GM10266 (cell line): ENCODE data around the gene ATP6V0A4.

Experiments used
- DNase-seq: peaks from one replicate; pipeline ENCODE4 v3.0.0; 2012; ENCODE audit errors: extremely low spot score
- TF ChIP-seq, protein P1 (sequence below): IDR thresholded peaks from 2 replicates; pipeline ENCODE4 v1.5.1; 2012; ENCODE audit warnings: mild to moderate bottlenecking, low read depth; ENCODE audit not compliant: control insufficient read depth, insufficient read depth; ENCODE audit errors: missing control alignments

Gene ATP6V0A4

DNA sequence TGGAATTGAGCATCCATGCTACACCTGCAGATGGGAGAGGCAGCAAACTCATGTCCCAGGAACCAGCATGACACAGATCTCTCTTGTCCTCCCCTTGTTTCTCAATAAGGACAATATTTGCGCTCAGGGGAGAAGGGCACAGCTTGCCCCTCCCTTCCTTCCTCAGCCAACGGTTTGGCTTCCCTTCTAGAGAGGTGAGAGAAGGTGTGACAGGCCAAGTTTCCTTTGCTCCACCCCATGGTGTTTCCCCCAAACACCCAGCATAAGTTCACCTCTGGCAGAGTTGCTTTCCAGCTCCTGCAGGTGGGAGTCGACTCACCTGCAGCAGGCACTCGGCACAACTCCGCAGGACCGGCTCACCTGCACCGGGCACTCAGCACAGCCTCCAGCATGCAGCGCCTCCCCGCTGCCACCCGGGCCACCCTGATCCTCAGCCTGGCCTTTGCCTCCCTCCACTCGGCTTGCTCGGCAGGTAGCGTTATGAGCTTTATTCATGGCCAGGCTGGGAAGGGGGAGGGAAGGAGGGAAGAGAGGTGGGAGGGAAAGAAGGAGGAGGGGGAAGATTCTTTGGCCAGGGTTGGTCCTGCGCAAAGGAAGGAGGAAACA is at the start of gene ATP6V0A4, which contains the start of gene TMEM213:
Gene ATP6V0A4 (minus strand): TSS at position 482 of the 606 bp plus-strand sequence. CDS start 26,949 bp downstream, outside the sequence.
Gene TMEM213 (plus strand): TSS at position 280 of the 606 bp plus-strand sequence. CDS start 111 bp downstream, at position 391.
- TF ChIP-seq, protein P1, sequence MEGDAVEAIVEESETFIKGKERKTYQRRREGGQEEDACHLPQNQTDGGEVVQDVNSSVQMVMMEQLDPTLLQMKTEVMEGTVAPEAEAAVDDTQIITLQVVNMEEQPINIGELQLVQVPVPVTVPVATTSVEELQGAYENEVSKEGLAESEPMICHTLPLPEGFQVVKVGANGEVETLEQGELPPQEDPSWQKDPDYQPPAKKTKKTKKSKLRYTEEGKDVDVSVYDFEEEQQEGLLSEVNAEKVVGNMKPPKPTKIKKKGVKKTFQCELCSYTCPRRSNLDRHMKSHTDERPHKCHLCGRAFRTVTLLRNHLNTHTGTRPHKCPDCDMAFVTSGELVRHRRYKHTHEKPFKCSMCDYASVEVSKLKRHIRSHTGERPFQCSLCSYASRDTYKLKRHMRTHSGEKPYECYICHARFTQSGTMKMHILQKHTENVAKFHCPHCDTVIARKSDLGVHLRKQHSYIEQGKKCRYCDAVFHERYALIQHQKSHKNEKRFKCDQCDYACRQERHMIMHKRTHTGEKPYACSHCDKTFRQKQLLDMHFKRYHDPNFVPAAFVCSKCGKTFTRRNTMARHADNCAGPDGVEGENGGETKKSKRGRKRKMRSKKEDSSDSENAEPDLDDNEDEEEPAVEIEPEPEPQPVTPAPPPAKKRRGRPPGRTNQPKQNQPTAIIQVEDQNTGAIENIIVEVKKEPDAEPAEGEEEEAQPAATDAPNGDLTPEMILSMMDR, result no peak
- no peak for DNase-seq

DNA sequence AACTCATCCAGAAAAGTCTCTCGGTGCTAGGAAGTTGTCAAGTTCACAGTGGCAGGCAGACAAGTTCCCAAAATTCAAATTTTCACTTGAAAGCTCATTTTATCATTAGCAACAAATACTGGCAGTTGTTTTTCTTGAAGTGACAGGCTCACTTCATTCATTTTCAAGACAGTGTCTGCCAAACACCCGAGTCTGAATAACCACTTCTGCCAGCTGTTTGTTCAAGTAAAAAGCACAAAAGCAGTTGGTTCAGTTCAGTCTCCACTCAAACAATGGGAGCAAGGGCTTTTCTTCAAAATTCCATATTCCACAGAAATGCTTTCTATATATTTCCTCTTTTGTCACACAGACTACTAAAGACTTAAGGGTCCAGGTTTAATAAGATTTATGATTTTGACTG is 47.7 kb upstream of the ATP6V0A4 start:
- no peak for DNase-seq

DNA sequence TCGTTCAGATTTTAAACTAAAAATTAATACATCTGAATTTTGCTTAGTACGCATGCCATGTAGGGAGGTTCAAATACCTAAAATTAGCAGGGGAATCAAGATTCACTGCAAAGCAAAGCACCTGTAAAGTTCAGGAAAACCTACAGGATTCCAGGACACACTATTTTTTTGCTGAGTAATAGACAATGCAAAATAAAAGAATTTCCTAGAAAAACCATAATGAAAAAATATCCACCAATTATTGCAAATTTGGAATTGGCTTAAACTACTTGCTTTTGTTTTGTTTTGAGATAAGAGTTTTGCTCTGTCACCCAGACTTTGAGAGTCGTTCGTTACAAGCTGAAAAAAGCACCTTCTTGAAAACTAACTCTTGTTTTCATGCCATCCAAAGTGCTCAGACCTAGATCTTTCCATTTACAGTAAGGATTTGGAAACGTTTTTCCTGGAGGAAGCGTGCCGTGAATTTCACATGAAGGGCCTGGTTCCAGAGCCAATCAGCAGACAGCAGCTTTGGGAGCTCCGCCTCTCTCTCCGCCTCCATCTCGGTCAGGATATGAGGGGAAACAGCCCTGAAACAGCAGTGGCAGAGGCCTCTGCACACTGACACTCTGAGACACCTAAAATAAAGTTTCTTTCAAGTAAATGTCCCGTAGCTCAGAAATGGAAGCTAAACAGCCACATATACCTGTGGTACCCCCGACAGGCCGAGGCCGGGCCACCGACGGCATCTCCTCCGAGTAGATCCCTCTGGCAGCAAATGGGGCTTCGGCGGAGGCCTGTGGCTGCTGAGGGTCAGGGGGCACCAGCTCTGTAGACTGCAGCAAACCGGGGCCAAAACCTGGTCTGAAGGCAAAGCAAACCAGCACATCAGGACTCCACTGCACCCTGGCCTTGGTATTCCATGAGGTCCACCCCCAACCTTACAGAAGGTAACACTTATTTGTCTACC is 45.9 kb upstream of the ATP6V0A4 start:
- DNase-seq, result no peak

More for the DNA sequence above, 47.7 kb upstream of the ATP6V0A4 start:
- TF ChIP-seq, protein P1, result no peak

GRCh38 chr7:138842111-138842510 is 44.1 kb upstream of the ATP6V0A4 start:
- TF ChIP-seq, protein P1, result no peak
- DNase-seq, result no peak

More for the DNA sequence above, 45.9 kb upstream of the ATP6V0A4 start:
- TF ChIP-seq, protein P1, result no peak

- DNase-seq, result no peak
- TF ChIP-seq, protein P1, result no peak
Measured at GRCh38 chr7:138838166-138838565, 40.2 kb upstream of the ATP6V0A4 start.

GRCh38 chr7:138837627-138838026 is 39.6 kb upstream of the ATP6V0A4 start:
- no peak for DNase-seq
- TF ChIP-seq, protein P1, result no peak
